NCI-H187 (cell line): Measurements from ENCODE around the gene TEKT2.

Experiments used
- DNase-seq, 2 experiments: peaks; one replicate each; lab custom pipeline; 2025; lab: John Stamatoyannopoulos, UW

Gene TEKT2, protein sequence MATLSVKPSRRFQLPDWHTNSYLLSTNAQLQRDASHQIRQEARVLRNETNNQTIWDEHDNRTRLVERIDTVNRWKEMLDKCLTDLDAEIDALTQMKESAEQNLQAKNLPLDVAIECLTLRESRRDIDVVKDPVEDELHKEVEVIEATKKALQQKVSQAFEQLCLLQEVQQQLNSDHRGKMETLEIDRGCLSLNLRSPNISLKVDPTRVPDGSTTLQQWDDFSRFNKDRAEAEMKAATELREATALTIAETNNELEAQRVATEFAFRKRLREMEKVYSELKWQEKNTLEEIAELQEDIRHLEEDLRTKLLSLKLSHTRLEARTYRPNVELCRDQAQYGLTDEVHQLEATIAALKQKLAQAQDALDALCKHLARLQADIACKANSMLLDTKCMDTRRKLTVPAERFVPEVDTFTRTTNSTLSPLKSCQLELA

DNA sequence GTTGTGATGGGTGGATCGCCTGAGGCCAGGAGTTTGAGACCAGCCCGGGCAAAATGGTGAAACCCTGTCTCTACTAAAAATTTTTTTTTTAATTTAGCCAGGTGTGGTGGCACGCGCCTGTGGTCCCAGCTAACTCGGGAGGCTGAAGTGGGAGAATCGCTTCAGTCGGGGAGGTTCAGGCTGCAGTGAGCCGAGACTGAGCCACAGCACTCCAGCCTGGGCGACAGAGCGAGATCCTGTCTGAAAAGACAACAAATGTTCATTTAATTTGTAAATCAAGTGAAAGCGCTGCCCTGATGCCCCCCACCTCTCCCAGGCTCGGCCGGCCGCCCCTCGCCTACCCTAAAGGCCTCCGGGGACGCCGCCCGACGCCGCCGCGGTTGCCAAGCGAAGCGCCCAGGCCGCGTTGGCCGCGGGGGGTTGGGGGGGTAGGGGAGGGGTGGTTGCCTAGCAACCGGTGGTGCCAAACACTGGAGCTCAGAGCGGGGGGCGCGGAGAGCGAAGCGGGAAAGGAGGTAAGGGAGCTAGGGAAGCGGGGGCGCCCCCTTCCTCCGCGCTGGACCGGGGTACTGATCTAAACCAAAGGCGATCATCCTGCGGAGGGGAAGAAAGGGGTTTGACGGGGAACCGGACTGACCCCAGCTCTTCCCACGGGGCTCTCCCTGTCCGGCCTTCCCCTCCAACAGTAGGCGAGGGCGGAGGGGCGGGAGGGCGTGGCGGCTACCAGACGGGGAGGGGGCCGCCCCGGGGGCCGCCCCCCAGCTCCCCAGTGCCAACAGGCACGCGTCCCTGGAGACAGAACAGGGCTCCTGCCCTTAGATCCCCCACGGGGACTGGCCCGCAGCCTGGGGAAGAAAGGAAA, at the start of gene TEKT2:
TSS of gene TEKT2 (plus strand) at position 460 of the 862 bp plus-strand sequence. CDS start 828 bp downstream, outside the sequence.
- peak; percentile 46 to 51 for DNase-seq

- DNase-seq = no peak
These were observed 49.2 kb upstream of the TEKT2 start for GRCh38 chr1:36034692-36035091.

GRCh38 chr1:36035154-36035553, 48.7 kb upstream of the TEKT2 start:
- DNase-seq = no peak

DNA sequence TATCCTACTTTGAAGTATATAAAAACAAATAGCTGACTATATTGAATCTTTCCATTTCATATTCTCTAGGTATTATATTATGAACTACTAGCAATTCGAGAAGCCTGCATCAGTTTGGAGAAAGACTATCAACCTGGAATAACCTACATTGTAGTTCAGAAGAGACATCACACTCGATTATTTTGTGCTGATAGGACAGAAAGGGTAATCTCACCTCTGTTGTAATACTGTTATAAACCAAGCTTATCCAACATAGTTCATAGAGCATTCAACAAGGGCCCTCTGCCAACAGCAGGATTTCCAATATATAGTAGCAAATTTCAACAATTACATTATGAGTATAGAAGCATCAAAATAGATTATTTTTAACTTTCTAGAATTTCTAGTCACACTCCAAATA, 43.7 kb upstream of the TEKT2 start:
- no peak for DNase-seq

DNA sequence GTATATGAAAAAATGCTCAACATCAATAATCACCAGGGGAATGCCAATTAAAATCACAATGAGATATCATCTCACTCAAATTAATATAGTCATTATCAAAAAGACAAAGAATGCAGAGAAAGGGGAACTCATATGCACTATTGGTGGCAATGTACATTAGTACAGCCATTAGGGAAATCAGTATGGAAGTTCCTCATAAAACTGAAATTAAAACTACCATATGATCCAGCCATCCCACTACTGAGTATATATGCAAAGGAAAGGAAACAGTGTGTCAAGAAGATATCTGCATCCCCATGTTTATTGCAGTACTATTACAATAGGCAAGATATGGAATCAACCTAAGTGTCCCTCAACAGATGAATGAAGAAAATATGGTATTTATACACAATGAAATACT, 32.1 kb upstream of the TEKT2 start:
- DNase-seq = no peak

GRCh38 chr1:36053978-36054377, 29.9 kb upstream of the TEKT2 start:
- no peak for DNase-seq

- DNase-seq = no peak
These were observed 28.2 kb upstream of the TEKT2 start for GRCh38 chr1:36055706-36056105.

- no peak for DNase-seq
These were observed 21.6 kb upstream of the TEKT2 start for GRCh38 chr1:36062315-36062714.

DNA sequence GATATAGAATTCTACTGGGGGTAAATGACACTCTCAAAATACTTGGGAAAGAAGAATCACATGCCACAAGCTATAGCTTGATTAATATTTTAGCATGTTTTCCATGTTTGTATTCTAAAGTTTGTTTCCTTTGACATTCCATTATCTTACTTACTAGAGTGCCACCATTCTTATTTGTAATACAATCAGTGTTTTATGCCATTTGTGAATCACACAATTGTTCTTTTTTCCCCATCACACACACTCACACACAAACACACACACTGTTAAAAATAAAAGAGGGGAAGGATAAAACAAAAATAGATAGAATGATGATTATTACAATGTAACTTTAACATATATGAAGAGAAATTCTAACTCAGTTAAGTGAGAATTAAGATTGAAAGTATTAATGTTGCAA, 16.0 kb upstream of the TEKT2 start:
- no peak for DNase-seq

DNA sequence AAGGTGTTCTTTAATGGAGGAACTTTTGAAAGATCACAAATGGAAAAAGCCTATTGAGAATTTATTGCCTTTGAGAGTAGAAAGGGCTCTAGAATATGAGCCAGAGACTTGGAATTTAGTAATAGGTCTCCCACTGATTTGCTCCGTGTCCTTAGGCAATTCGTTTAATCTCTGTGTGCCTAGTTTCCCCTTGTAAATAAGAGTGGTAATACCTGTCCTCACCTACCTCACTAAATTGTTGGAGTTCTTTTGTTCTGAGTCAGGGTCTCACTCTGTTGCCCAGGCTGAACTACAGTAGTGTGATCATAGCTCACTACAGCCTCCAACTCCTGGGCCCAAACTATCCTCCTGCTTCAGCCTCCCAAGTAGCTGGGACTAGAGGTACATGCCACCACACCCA, 15.0 kb upstream of the TEKT2 start:
- no peak for DNase-seq

DNA sequence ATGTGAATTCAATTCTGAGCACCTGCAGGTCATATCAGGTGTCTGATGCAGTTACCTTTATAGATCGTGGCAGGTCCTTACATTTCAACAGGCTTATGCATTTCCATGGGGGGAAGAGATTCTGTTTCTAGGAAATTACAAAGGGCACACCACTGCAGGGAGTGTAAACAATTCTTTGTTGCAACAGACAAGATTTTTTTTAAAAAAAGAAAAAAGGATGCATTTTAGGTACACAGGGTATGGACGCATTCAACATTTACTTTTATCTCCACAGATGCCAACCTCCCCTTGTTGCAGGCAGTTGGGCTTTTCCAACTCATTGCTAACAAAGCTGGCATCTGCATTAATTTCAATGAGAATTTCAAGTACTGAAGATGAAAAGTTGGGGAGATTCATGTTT, 13.5 kb upstream of the TEKT2 start:
- peak; percentile 10 to 82 for DNase-seq

DNA sequence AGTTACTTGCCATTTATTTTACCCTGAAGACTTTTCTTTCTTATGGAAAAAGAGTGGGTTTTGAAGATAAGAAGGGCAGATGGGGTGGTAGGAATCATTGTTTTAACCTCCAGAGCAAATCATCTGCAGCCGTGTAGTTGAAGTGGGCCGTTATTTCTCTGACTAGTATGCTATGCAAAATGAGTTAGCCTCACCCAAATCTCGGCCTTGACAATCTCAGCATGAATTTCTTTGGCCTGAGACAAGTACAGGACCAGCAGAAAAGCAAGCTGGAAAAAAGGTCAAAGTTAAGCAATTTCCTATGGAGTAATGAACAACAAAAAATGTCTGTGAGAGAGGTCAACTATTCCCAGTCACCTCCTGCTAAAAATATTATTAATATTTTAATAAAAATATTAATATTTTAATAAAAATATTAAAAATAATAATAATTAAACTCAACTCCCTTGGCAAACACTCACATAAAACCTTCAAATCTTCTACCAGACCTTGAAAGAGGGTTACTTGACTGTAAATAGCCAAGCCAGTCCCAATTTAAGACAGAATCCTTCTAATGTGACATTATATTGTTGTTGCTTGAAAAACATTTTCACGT, 6.8 kb upstream of the TEKT2 start:
- no peak for DNase-seq

- no peak for DNase-seq
These were observed 3.7 kb upstream of the TEKT2 start for GRCh38 chr1:36080236-36080635.

DNA sequence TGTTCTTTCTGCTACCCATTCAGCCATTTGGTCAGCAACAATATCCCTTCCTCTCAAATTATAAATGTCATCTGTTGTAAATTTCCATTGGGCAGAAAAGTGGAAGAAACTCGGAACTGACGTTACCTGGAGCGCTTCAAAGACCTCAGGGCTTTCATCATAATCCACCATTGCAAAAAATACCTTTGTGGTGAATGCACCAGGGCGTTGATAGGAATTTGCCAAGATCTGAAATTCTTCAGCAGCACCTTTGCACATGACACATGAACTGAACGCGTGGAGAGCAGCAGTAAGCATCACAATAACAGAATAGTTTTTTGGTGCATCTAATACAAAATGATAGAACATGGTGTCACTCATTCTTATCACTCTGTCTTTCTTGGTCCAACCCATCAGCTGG, 3.1 kb upstream of the TEKT2 start:
- no peak for DNase-seq

- no peak for DNase-seq
These were observed 1.9 kb upstream of the TEKT2 start for GRCh38 chr1:36081926-36082485.

DNA sequence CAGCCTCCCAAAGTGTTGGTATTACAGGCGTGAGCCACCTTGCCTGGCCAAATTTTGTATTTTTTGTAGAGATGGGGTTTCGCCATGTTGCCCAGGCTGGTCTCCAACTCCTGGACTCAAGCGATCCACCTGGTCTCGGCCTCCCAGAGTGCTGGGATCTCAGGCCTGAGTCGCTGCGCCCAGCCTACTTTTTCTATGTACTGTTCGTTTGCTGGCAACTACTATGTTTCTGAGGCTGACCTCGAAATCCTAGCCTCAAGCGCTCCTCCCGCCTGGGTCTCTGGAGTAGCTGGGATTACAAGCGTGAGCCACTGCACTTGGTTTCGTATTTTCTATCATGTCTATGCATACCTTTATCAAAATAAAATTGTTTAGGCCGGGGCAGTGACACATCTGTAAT, 675 bp upstream of the TEKT2 start:
- no peak for DNase-seq

DNA sequence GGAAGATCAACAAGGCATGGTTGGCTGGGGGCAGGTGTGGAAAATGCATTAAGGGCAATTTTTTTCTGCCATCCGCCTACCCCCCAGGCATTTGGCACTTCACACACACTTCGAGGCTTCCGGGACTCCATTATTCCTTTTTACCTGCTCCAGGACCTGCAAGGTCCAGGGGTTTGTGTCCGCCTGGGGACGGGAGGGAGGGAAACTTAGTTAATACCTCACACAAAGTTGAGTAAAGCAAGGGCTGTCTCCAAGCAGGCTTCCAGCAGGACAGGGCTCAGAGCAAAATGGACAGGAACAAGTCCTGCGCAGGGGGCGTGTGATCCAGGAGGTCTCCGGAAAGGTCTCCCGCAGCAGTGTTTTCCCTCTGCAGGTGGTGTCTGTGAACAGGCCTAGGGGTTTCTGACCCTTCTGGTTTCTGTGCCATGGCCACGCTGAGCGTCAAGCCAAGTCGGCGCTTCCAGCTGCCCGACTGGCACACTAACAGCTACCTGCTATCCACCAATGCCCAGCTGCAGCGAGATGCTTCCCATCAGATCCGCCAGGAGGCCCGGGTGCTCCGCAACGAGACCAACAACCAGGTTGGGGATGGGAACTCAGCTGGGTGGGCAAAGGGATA, 712 bp downstream of the TEKT2 start:
- DNase-seq = no peak

DNA sequence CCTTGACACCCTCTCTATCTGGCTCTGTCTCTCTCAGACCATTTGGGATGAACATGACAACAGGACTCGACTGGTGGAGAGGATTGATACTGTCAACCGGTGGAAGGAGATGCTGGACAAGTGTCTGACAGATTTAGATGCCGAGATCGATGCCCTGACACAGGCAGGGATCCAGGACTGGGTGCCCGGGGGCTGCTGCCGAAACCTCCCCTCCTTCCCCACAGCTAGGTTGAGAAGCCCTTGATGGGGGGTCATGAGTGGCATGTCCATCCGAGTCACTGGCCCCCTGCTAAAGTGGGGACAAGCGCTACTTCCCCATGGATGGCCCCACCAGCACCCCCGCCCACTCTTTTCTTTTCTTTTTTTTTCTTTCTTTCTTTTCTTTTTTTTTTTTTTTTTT, 1.2 kb downstream of the TEKT2 start:
- DNase-seq = no peak

DNA sequence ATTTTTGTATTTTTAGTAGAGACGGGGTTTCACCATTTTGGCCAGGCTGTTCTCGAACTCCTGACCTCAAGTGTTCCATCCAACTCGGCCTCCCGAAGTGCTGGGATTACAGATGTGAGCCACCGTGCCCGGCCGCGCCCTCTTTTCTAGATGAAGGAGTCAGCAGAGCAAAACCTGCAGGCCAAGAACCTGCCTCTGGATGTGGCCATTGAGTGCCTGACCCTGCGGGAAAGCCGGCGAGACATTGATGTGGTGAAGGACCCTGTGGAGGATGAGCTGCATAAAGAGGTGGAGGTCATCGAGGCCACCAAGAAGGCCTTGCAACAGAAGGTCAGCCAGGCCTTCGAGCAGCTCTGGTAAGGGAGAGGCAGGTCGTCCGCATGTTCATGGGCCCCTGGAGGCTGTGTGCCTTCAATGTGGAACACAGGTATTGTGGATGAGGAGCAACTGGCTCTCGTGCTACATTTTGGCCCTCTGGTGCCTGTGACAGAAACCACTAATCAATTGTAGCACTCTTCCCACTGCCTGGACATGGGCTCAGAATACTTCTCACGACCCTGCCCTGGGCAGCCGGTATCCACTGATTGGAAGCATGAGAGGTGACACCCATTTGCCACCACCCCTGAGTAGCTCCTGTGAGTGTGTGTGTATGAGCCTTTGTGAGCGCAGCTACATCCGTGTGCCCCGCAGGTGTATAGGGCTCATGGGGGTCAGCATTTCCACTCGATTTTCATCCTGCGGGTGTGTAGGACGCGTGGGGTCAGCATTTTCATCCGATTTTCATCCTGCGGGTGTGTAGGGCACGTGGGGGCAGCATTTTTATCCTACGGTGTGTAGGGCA, 2.0 kb downstream of the TEKT2 start:
- no peak for DNase-seq

GRCh38 chr1:36086529-36087232, 2.8 kb downstream of the TEKT2 start:
- no peak for DNase-seq
